GM19328 (cell line): ENCODE measurements around the gene CREBRF.
A peak's percentile ranks its signal among the peaks of the same experiment; 100 is the strongest.
"Not testable (repeated sequence)": the region's sequence is repeated elsewhere in the genome, so short reads cannot be mapped to it uniquely, and the experiment has no call there.

ENCODE experiments used
- ATAC-seq: cut with Tn5 transposase; IDR thresholded peaks from one replicate; pipeline ENCODE4 v1.9.1; 2021; ENCODE audit warnings: mild to moderate bottlenecking, moderate library complexity; ENCODE audit not compliant: unreplicated experiment

CREBRF gene

DNA sequence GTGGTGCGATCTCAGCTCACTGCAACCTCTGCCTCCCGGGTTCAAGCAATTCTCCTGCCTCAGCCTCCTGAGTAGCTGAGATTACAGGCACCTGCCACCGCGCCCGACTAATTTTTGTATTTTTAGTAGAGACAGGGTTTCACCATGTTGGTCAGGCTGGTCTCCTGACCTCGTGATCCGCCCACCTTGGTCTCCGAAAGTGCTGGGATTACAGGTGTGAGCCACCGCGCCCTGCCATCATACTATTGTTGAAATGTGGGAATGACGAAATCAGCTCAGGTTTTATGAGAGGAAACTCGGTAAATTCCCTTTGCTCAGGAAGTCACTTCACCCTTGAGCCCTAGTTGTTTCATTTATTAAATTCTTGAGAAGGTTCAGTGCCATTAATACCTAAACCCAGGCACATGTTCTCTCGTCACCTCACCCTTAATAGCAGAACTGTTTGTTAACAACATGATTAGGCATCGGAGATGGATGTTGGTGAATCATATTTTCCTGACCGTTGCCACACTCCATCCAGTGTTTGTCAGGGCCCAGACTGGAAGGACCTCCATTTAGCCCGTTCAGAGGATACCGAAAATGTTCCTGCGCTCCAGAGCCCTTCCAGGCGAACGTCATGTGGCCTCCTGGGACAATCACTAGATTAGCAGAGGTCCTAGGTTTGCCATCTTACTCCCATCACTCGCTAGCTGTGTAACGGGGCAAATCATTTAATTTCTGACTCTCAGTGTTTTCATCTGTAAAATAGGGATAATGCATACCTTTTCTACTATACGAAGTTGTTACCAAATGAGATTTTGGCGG is 20.0 kb upstream of the CREBRF start:
- peak; percentile 38 for ATAC-seq

- no peak for ATAC-seq
These were observed 17.0 kb upstream of the CREBRF start for GRCh38 chr5:173039188-173039587.

- ATAC-seq = no peak
These were observed 16.2 kb upstream of the CREBRF start for GRCh38 chr5:173039964-173040363.

- no peak for ATAC-seq
These were observed 14.0 kb upstream of the CREBRF start for GRCh38 chr5:173041881-173042762.

GRCh38 chr5:173042763-173043107 is 13.4 kb upstream of the CREBRF start:
- ATAC-seq = no peak

DNA sequence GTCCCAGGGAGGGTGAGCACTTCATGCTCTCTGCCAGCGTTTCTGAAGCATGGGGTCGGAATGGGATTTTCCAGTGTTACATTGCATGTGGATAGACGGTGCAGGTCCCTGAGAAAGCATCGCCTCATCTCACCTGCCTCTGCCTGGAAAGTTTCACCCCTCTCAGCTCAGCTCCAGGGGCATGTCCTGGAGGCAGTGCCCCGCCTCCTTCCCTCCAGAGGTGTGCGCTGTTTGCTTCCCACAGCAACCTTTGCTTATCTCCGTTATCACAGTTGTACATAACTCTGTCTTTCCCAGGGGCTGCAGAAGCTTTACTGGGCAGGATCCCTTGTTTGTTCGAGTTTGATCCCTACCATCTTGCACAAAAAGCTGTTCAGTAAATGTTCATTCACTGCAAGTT is 10.7 kb upstream of the CREBRF start:
- ATAC-seq = no peak

DNA sequence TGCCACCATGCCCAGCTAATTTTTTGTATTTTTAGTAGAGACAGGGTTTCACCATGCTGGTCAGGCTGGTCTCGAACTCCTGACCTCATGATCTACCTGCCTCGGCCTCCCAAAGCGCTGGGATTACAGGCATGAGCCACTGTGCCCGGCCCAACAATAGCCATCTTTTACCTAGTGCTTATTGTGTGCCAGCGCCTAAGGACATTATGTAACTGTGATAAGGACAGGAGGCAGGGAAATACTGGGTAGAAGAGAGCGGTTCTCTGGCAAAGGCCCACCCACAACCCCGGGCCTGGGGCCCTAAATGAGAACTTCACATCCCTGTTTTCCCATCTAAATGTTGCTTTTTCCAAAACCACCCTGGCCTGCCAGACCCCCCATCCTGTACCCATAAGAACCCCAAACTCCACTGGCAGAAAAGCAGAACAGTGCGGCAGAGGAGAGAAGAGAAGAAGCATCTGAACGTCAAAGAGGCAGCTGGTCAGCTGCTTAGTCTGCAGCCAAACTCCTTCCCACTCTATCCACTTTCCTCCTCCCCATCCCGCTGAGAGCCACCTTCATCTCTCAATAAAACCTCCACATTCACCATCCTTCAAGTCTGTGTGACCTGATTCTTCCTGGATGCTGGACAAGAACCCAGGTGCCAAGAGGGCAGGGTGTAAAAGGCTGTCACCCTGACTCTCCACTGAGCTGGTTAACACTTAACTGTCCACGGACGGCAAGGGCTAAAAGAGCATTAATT is 8.9 kb upstream of the CREBRF start:
- not testable (repeated sequence) for ATAC-seq

GRCh38 chr5:173047838-173048105 is 8.4 kb upstream of the CREBRF start:
- ATAC-seq = no peak

DNA sequence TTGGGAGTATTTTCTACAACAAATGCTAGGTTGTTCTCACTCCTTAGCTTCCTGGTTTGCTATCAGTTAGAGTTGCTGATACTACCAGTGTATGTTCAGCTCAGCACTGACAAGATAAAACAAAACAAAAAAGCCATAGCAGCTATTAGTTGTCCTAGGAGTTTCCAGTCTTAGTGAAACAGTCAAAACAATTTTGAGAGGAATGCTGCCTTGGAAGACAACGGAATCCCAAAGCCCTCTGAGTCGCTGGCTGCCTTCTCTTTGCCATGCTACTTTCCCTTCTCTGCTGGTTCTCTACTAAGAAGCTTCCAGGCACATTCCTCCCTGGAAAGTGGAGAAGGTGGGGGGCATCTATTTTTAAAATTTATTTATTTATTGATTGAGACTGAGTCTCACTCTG is 5.4 kb upstream of the CREBRF start:
- ATAC-seq = no peak

DNA sequence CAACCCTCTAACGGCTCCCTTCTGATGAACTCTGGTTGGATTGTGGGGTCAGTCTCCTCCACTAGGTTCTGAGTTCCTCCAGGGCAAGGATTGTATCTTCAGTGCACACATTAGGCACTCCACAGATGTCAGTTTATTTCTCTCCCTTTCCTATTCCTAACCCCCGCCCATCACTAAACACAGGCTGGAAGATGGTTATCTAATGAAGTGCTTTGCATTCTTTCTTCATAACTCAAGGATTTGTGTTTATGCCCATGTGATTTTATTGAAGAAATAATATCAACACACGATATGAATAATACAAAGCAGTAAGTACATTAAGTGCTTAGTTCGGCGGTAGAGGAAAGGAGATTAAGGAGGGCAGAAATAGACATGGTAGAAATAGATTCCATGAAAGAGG is 4.4 kb upstream of the CREBRF start:
- ATAC-seq = no peak

DNA sequence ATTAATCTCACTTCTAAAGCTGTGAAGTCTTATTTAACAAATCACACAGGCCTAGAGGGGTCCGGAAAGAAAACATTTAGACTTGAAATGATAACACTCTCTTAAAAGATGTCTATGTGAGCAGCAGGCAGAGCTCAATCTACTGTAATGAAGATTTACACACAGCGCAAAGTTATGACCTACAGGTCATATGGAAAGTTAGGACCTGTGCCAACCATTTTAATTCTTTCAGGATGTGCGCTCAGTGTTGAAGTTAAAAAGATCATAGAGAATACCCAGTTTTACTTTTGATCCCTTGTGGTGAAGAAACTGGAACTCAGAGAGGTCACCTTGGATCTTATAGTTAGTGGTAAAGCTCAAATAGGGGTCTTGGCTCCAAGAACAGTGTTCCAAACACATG is 3.1 kb upstream of the CREBRF start:
- ATAC-seq = no peak

- no peak for ATAC-seq
These were observed 970 bp upstream of the CREBRF start for GRCh38 chr5:173055042-173055721.

- ATAC-seq = no peak
These were observed 500 bp upstream of the CREBRF start for GRCh38 chr5:173055722-173055982.

DNA sequence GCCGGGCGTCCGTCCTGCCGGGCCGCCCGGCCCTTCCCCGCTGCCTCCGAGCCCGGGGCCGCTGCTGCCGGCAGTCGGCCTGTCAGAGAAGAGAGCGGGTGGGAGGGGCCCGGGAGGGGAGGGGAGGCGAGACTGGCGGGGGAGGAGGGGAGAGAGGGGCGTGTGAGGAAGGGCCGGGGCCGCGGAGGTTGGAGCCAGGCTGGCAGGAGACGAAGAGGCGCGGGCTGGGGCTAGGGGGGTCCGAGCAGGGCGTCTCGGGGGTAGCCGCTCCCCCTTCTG is 570 bp downstream of the CREBRF start:
- peak; percentile 30 for ATAC-seq

DNA sequence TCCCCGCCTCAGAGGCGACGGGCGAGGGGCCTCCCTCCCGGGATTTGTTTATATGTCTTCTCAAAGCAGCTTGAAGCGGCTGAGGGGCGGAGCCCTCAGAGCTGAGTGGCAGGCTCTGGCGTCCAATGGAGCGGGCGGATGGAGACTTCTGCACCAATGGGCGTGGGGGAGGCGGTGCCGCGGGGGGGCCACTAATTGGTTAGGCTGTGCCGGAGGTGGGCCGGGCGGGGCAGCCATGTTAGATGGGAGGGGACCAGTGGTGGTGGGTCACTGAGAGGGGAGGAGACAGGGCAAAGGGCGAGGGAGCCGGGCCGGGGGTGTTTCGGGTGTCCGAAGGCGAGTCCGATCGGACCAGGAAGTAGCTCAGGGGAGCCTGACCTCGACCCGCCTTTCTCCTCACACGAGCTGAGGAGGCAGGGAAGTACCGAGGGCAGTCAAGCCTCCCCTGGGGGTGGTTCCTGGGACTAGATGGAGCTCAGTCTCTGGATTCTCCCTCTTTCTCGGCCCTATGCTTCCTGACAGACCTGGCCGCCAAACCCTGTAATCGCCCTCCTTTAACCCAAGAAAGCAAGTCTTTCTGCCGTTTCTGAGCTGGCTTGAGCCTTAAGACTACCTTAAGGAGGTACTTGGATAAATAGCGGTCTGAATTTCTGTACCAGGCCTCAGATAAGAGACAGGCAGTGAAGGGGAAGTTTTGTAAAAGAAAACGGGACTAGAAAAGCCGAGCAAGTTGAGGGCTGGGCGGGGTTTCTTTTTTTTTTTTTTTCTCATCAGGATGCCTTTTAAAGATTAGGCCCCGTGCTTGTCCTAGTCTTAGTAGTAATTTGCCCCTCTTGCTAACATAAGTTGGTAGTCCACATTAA is 1.1 kb downstream of the CREBRF start:
- ATAC-seq = peak; percentile 73

DNA sequence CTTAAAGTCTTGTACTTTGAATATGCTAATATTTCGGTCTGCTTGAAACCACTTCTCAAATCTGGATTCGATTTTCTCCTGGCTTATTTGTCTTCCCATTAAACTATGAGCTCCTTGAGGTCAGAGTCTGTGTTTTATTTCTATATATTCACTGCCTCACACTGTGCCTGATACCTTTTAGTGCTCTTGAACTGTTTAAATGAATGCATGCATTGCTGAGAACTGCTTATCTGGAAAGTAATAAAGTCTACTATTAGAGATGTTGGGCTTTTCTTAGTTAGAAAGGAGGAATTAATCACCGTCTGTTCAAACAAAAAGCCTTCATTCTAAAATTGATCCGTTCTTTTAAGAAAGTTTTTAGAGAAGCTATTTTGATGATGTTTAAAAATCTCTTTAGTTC is 6.0 kb downstream of the CREBRF start:
- no peak for ATAC-seq

DNA sequence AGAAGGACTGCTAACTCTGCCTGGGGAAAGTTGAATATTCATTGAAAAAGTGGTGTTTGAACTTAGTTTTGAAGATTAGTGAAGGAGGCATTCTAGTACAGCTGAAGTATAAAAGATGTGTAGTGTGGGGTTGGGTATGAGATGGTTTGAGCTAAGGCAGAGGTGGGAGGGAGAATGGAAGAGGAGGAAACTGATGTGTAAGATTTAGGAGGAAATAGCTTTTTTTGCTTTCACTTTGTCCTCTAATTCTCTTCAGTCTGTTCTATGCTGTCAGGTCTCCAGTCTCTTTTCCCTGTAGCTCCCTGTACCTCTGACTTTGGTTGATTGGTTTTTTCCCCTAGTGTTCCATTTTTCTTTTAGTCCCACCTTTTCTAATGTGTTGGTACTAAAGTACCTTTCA is 9.0 kb downstream of the CREBRF start:
- ATAC-seq = peak; percentile 53

GRCh38 chr5:173069671-173070070 is 13.5 kb downstream of the CREBRF start:
- no peak for ATAC-seq

- no peak for ATAC-seq
These were observed 19.1 kb downstream of the CREBRF start for GRCh38 chr5:173075137-173075843.

GRCh38 chr5:173075970-173076369 is 19.8 kb downstream of the CREBRF start:
- no peak for ATAC-seq
